ENCODE measurements around the gene CPLANE2.
"Not testable (repeated sequence)": the region's sequence is repeated elsewhere in the genome, so short reads cannot be mapped to it uniquely, and the experiment has no call there.

Gene CPLANE2

GRCh38 chr1:16198444-16199156 lies 38.4 kb downstream of the CPLANE2 start:
- DNase-seq (ENCODE audit: extremely low spot score, insufficient read length, low read depth) (no peak), FAIRE-seq (no peak)

GRCh38 chr1:16196874-16197273 lies 40.1 kb downstream of the CPLANE2 start:
- no peak for DNase-seq (ENCODE audit: extremely low spot score, insufficient read length, low read depth)
- FAIRE-seq = no peak

GRCh38 chr1:16196139-16196538 lies 40.8 kb downstream of the CPLANE2 start:
- not testable (repeated sequence) for FAIRE-seq; DNase-seq (ENCODE audit: extremely low spot score, insufficient read length, low read depth)

- DNase-seq (ENCODE audit: extremely low spot score, insufficient read length, low read depth) (no peak), FAIRE-seq (no peak)
Observed at GRCh38 chr1:16195518-16195905, 41.5 kb downstream of the CPLANE2 start.

- FAIRE-seq (no peak), DNase-seq (ENCODE audit: extremely low spot score, insufficient read length, low read depth) (no peak)
Observed at GRCh38 chr1:16191916-16192546, 45.0 kb downstream of the CPLANE2 start.

GRCh38 chr1:16191309-16191708 lies 45.7 kb downstream of the CPLANE2 start:
- DNase-seq (ENCODE audit: extremely low spot score, insufficient read length, low read depth) (no peak), FAIRE-seq (no peak)

GRCh38 chr1:16189921-16190621 lies 46.9 kb downstream of the CPLANE2 start:
- FAIRE-seq = no peak
- no peak for DNase-seq (ENCODE audit: extremely low spot score, insufficient read length, low read depth)

- FAIRE-seq = no peak
Observed at GRCh38 chr1:16189003-16189402, 48.0 kb downstream of the CPLANE2 start.

GRCh38 chr1:16187748-16188401 lies 49.1 kb downstream of the CPLANE2 start:
- FAIRE-seq (peak; percentile 69), DNase-seq (ENCODE audit: extremely low spot score, insufficient read length, low read depth) (peak; percentile 73)

More at GRCh38 chr1:16189003-16189402, 48.0 kb downstream of the CPLANE2 start:
- no peak for DNase-seq (ENCODE audit: extremely low spot score, insufficient read length, low read depth)

- DNase-seq (ENCODE audit: extremely low spot score, insufficient read length, low read depth) (no peak), FAIRE-seq (no peak)
Observed at GRCh38 chr1:16186655-16187235, 50.2 kb downstream of the CPLANE2 start.

- no peak for FAIRE-seq
- DNase-seq (ENCODE audit: extremely low spot score, insufficient read length, low read depth) = no peak
Observed at GRCh38 chr1:16184557-16185303, 52.3 kb downstream of the CPLANE2 start.

GRCh38 chr1:16183765-16184556 lies 53.0 kb downstream of the CPLANE2 start:
- FAIRE-seq = no peak
- no peak for DNase-seq (ENCODE audit: extremely low spot score, insufficient read length, low read depth)

GRCh38 chr1:16183179-16183578 lies 53.8 kb downstream of the CPLANE2 start:
- no peak for DNase-seq (ENCODE audit: extremely low spot score, insufficient read length, low read depth)

GRCh38 chr1:16181887-16182719 lies 54.9 kb downstream of the CPLANE2 start:
- no peak for DNase-seq (ENCODE audit: extremely low spot score, insufficient read length, low read depth)
- no peak for FAIRE-seq

More at GRCh38 chr1:16183179-16183578, 53.8 kb downstream of the CPLANE2 start:
- no peak for FAIRE-seq

Measured in GM18507 (cell line).